Measurements from ENCODE around the gene DNAJA3.

Gene DNAJA3

DNA sequence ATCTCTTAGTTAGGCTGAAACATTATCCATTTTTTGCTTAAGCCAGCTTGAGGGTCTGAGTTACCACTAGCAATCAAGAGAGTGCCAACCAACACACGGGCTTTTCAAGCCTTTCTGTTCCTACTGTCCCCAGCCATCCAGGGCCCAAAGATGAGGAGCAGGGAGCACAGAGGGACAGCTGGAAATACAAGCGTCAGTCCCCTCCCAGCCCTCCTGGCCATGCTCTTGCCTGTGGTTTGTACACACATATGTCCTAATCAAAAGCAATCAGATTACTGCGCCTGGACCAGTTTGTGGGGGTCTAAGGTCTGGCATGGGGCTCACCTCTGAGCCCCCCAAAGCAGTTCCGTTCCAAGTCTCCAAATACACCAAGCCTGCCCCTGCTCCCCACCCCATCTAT, 12.8 kb upstream of the DNAJA3 start:
- POLR2A ChIA-PET (ENCODE audit: low non-redundant PET) = no interaction called here
- H3K27ac ChIP-seq = no peak overlapping the region
- TF ChIP-seq, protein P1, sequence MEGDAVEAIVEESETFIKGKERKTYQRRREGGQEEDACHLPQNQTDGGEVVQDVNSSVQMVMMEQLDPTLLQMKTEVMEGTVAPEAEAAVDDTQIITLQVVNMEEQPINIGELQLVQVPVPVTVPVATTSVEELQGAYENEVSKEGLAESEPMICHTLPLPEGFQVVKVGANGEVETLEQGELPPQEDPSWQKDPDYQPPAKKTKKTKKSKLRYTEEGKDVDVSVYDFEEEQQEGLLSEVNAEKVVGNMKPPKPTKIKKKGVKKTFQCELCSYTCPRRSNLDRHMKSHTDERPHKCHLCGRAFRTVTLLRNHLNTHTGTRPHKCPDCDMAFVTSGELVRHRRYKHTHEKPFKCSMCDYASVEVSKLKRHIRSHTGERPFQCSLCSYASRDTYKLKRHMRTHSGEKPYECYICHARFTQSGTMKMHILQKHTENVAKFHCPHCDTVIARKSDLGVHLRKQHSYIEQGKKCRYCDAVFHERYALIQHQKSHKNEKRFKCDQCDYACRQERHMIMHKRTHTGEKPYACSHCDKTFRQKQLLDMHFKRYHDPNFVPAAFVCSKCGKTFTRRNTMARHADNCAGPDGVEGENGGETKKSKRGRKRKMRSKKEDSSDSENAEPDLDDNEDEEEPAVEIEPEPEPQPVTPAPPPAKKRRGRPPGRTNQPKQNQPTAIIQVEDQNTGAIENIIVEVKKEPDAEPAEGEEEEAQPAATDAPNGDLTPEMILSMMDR (conservative IDR thresholded peaks at IDR 0.05; ENCODE audit: low read depth) = no peak
- DNase-seq (ENCODE audit: low spot score) = no peak
- CTCF ChIA-PET = interaction anchor here (0.7 kb wide), 1 partner anchor 60 kb away, joined by 3 read pairs; no protein-coding TSS in a partner anchor

DNA sequence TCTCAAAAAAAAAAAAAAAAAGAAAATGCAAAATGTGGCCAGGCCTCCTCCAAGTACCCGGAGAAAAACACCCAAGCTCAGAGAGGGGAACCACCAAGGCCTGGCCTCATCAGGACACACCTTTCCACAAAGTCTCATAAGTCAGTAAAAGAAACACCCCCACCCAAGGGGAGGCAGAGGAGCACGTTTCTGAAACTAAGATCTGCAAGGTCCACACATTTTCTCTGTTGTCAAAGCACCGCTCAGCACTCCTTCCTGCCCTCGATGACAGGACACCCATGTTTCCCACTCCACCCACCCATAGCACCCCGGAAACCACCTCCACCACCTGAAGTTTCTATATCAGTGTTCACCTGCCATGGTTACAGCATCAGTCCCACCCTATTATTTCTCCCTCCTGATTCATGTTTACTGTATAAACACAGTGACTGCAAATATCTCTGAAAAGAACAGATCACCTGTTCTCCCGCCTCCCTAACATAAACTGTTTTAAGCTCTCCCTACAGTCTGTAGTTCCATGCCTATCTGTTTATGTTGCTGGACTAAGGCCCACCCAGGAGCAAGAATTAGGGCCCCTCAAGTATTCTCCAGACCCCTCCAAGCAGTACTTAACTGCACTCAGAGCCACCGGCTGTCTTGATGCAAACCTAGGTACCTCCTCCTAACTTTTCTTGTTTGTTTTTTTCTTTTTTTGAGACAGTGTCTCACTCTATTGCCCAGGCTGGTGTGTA, 11.3 kb upstream of the DNAJA3 start:
- peak overlapping the region; percentile 72; the same call in 1 of the 2 replicates for H3K27ac ChIP-seq
- no peak for DNase-seq (ENCODE audit: low spot score)
- POLR2A ChIA-PET (ENCODE audit: low non-redundant PET) = interaction anchor here (0.8 kb wide), 1 partner anchor 74 kb away, joined by 3 read pairs; no protein-coding TSS in a partner anchor
- CTCF ChIA-PET = interaction anchor here (0.6 kb wide), 1 partner anchor 36 kb away, joined by 5 read pairs; no protein-coding TSS in a partner anchor
- TF ChIP-seq, protein P1 (conservative IDR thresholded peaks at IDR 0.05; ENCODE audit: low read depth) = no peak

DNA sequence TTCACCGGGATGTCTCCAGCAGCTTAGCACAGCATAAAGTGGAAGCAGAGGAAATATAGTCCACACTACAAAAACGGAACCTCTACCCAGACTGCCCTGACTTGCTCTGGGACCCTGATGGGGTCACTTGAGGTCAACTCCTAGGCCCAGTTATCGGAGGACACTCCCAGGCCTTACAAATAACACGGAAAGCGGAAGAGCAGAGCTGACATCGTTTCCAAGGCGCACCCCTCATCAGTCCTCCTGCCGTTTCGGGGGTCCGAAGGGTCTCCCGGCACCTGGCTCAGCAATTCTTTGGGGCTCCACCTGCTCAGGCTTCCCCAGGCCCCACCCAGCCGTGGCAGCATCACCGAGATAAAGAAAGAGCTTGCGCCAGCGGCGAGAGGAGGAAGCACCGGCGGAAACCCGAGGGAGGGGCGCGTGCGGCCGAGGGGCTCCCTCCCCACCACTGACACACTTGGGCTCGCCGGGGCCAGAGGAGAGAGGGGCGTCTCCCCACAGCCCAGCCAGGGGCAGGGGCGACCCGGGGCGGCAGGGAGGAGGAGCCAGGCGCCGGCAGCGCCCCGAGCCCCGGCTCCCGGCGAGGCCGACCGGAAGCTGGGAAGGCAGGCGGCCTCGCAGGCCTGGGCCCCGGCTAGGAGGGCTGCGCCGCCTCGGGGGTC, 10.0 kb upstream of the DNAJA3 start:
- H3K27ac ChIP-seq = peak overlapping the region; percentile 72
- CTCF ChIA-PET = interaction anchor here (0.6 to 1.2 kb wide), 4 partner anchors 13 to 552 kb away, joined by 3 to 9 read pairs (median 4); no protein-coding TSS in a partner anchor
- TF ChIP-seq, protein P1 (conservative IDR thresholded peaks at IDR 0.05; ENCODE audit: low read depth) = no peak
- DNase-seq (ENCODE audit: low spot score) = no peak
- POLR2A ChIA-PET (ENCODE audit: low non-redundant PET) = interaction anchor here (0.8 kb wide), 1 partner anchor 72 kb away, joined by 3 read pairs; no protein-coding TSS in a partner anchor

DNA sequence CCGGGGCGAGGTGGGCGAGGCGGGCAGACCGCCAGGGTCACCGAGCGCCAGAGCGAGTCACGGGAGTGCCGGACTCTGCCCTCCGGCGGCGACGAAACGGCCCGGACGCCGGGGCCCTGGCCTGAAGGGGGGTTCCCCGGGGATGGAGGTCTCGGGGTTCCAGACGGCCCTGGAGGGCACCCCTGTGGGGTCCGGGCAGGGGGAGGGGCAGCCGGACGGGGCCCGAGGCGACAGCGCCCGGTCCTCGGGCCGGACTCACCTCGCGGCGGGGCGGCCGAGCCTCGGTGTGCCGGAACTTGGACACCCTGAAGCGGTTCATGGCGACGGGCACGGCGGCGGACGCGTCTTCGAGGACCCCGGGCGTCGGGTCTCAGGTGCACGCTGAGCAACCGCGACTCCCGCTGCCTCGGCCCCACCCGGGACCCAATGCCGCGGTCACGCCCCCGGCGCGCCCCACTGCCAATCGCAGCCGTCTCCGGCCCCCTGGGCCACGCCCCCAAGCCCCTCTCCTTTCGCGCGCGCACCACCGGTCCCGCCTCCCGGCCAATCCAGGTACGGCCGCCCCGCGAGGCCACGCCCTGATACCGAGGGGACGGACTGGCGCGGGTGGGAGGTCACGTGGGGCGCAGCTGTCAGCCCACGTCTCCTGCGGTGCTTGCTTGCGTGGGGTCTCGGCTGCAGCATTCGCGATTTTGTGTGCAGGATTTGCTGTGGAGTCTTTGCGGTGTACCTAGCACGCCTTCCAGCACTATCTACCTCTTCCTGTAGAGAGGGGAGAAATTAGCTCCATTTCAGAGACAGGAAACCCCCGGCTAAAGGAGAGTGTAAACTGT, 9.3 kb upstream of the DNAJA3 start, which contains the start of gene CORO7:
TSS of gene CORO7 (minus strand) at position 397 of the 833 bp plus-strand sequence. CDS start at position 319, 78 bp downstream.
- POLR2A ChIA-PET (ENCODE audit: low non-redundant PET) = no interaction called here
- peak within 1 kb of the TSS; percentile 72 for H3K27ac ChIP-seq
- CTCF ChIA-PET = interaction anchor here (0.6 to 1.2 kb wide), 4 partner anchors 14 to 232 kb away, joined by 3 to 9 read pairs (median 4); no protein-coding TSS in a partner anchor
- TF ChIP-seq, protein P1 (conservative IDR thresholded peaks at IDR 0.05; ENCODE audit: low read depth) = no peak
- peak; percentile 93 for DNase-seq (ENCODE audit: low spot score)

DNA sequence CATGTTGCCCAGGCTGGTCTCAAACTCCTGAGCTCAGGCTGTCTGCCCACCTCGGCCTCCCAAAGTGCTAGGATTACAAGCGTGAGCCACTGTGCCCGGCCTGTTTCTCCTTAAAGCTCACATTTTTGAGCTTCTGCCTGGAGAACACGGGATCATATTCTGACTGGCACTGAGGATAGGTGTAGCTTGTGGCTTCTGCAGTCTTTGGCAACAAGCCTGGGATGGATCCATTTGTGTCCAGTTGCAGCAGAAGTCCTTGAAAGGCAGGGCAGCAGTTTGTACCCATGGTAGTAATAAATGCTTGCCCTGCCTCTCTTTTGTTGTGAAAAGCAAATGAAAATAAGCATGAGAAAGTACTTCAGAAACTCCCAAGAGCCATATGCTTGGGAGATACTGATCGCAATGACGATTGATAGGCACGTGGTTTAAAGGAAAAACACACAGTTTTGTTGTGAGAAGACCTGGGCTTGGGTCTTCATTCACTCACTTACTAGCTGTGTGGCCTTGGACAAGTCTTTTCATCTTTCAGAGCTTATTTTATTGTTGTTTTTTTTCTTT, 6.2 kb upstream of the DNAJA3 start:
- TF ChIP-seq, protein P1 (conservative IDR thresholded peaks at IDR 0.05; ENCODE audit: low read depth) = no peak
- ChIA-PET CTCF (interaction anchor here (0.7 to 1.0 kb wide), 2 partner anchors 130 to 139 kb away, joined by 3 to 4 read pairs; no protein-coding TSS in a partner anchor), POLR2A (ENCODE audit: low non-redundant PET) (interaction anchor here (0.7 kb wide), 1 partner anchor 106 kb away, joined by 3 read pairs; no protein-coding TSS in a partner anchor)
- no peak overlapping the region for H3K27ac ChIP-seq
- no peak for DNase-seq (ENCODE audit: low spot score)
